CD4-positive, alpha-beta T cell (primary cell): ENCODE measurements around the gene STAT6. TPM values are rescaled to one million over a fixed set of nuclear protein-coding genes. Genes with fewer than 3 reads are reported as not detected.
A peak's percentile ranks its signal among the peaks of the same experiment; 100 is the strongest.
"Not testable (repeated sequence)": the region's sequence is repeated elsewhere in the genome, so short reads cannot be mapped to it uniquely, and the experiment has no call there.

Source experiments
- ATAC-seq: fragments of 200-7000 bp; cut with Tn5 transposase; one replicate; pipeline ENCODE4 v1.10.0; 2022; ENCODE audit warnings: mild to moderate bottlenecking; ENCODE audit not compliant: poor library complexity
- CTCF ChIA-PET: fragments of 350-600 bp; sonication (Branson Sonifier 250); formaldehyde crosslinking; loops from one replicate; lab custom pipeline; 2021; ENCODE audit warnings: antibody characterized with exemption, inconsistent platforms; lab: Charles Lee
- POLR2A ChIA-PET: fragments of 350-600 bp; sonication (Branson Sonifier 250); formaldehyde crosslinking; loops from one replicate; lab custom pipeline; 2021; ENCODE audit warnings: antibody characterized with exemption, inconsistent platforms; lab: Charles Lee
- DNase-seq, 14 experiments: peaks; one replicate each; pipeline ENCODE4 v3.0.0-alpha.2; 2013 to 2020; ENCODE audit warnings: mixed read lengths in 2 of 14
- H3K27ac ChIP-seq, 2 donors: one replicate each; pipeline versions ENCODE4 v1.5.1 to v1.7.0; 2013; ENCODE audit warnings: low read length in 2 of 2, low read depth in 1 of 2, mild to moderate bottlenecking in 1 of 2
- H3K27me3 ChIP-seq, 2 experiments: 1 replicate in 1 of 2; 2 replicates in 1 of 2; pipeline versions ENCODE4 v1.6.1 to v1.7.0; 2013; ENCODE audit warnings: low read length in 2 of 2, control low read depth in 1 of 2, mild to moderate bottlenecking in 1 of 2, moderate library complexity in 1 of 2; ENCODE audit not compliant: insufficient read depth in 2 of 2, control insufficient read depth in 1 of 2
- H3K36me3 ChIP-seq: one replicate; pipeline ENCODE4 v1.6.1; 2013; ENCODE audit warnings: low read length, control low read depth; ENCODE audit not compliant: insufficient read depth
- H3K4me1 ChIP-seq: one replicate; pipeline ENCODE4 v1.6.1; 2013; ENCODE audit warnings: low read length, control low read depth; ENCODE audit not compliant: insufficient read depth
- H3K4me3 ChIP-seq: one replicate; pipeline ENCODE4 v1.5.1; 2013; ENCODE audit warnings: mild to moderate bottlenecking, low read length, moderate library complexity
- H3K9me3 ChIP-seq, 2 experiments: 1 replicate in 1 of 2; 2 replicates in 1 of 2; pipeline versions ENCODE4 v1.6.1 to v1.7.0; 2013; ENCODE audit warnings: low read length in 2 of 2, mild to moderate bottlenecking in 2 of 2, control low read depth in 1 of 2, moderate library complexity in 1 of 2; ENCODE audit not compliant: control insufficient read depth in 1 of 2, insufficient read depth in 1 of 2
- H3K27ac Mint-ChIP-seq: one replicate; pipeline ENCODE4 v1.8.0; 2020; ENCODE audit warnings: mixed read lengths
- H3K27me3 Mint-ChIP-seq: one replicate; pipeline ENCODE4 v1.8.0; 2021; ENCODE audit warnings: mixed read lengths
- H3K36me3 Mint-ChIP-seq: one replicate; pipeline ENCODE4 v1.8.0; 2021; ENCODE audit warnings: low read depth, mixed read lengths
- H3K4me1 Mint-ChIP-seq: one replicate; pipeline ENCODE4 v1.8.0; 2021; ENCODE audit warnings: low read depth, mixed read lengths
- H3K4me3 Mint-ChIP-seq: one replicate; pipeline ENCODE4 v1.8.0; 2020; ENCODE audit warnings: mild to moderate bottlenecking, mixed read lengths
- H3K9me3 Mint-ChIP-seq: one replicate; pipeline ENCODE4 v1.8.0; 2020; ENCODE audit warnings: mixed read lengths
- CTCF ChIP-seq: fragments of 200-600 bp; IDR thresholded peaks from one replicate; pipeline ENCODE4 v1.8.0; 2022; ENCODE audit warnings: antibody characterized with exemption, mild to moderate bottlenecking
- intact Hi-C, 2 experiments: fragments of 100-400 bp; cut with DNase I in 1 of 2; cut with micrococcal nuclease in 1 of 2; formaldehyde crosslinking; loops; one replicate each; pipeline versions ENCODE4 v1.15.1 to v1.9.0; 2023 to 2025; cut with DNase I, micrococcal nuclease
- total RNA-seq, 174 experiments: library from RNA in 2 of 174; stranded (reverse) in 2 of 174; gene quantifications; one replicate each; pipeline ENCODE4 v1.2.3 and lab custom pipeline; 2021 to 2026

STAT6 gene
- total RNA-seq, 2 experiments from 2014 or later: 133 to 144 TPM

GRCh38 chr12:57058454-57058853 is 52.7 kb downstream of the STAT6 start:
- Histone ChIP-seq H3K27me3 (no peaks in the 10 kb centered on the region), H3K36me3 (peaks cover 34% of the 10 kb centered on the region), H3K4me1 (peaks cover 10% of the 10 kb centered on the region), H3K4me3 (no peak overlapping the region), H3K9me3 (no peaks in the 10 kb centered on the region), H3K27ac (no peak overlapping the region)
- CTCF ChIA-PET: interaction anchor here (1.1 to 2.0 kb wide), 3 partner anchors 11 to 31 kb away, joined by 3 to 5 read pairs (median 3); no protein-coding TSS in a partner anchor
- TF ChIP-seq CTCF: no peak
- peaks cover 15% of the 10 kb centered on the region for H3K4me1 Mint-ChIP-seq
- H3K4me3 Mint-ChIP-seq: no peak overlapping the region
- no peak for ATAC-seq
- H3K36me3 Mint-ChIP-seq: peaks cover 46% of the 10 kb centered on the region
- H3K27me3 Mint-ChIP-seq: no peaks in the 10 kb centered on the region
- no peak for DNase-seq
- intact Hi-C loops: no loop called here
- H3K27ac Mint-ChIP-seq: no peak overlapping the region
- POLR2A ChIA-PET: interaction anchor here (0.6 kb wide), 1 partner anchor 36 kb away, joined by 3 read pairs; no protein-coding TSS in a partner anchor
- no peaks in the 10 kb centered on the region for H3K9me3 Mint-ChIP-seq

GRCh38 chr12:57057067-57057751 is 54.0 kb downstream of the STAT6 start:
- Histone ChIP-seq H3K27me3 (no peaks in the 10 kb centered on the region), H3K36me3 (peaks cover 29% of the 10 kb centered on the region), H3K4me1 (peaks cover under 1% of the 10 kb centered on the region), H3K4me3 (no peak overlapping the region), H3K27ac (no peak overlapping the region), H3K9me3 (no peaks in the 10 kb centered on the region)
- DNase-seq: no peak
- H3K9me3 Mint-ChIP-seq: no peaks in the 10 kb centered on the region
- ChIA-PET CTCF (interaction anchor here (1.0 to 1.5 kb wide), 3 partner anchors 12 to 55 kb away, joined by 3 to 5 read pairs (median 3); no protein-coding TSS in a partner anchor), POLR2A (interaction anchor here (1.2 kb wide), 1 partner anchor 55 kb away, joined by 4 read pairs; the partner anchor contains the start of gene STAT6)
- H3K36me3 Mint-ChIP-seq: peaks cover 46% of the 10 kb centered on the region
- H3K4me1 Mint-ChIP-seq: peaks cover 5% of the 10 kb centered on the region
- no peak overlapping the region for H3K4me3 Mint-ChIP-seq
- intact Hi-C loops: no loop called here
- TF ChIP-seq CTCF: no peak
- no peaks in the 10 kb centered on the region for H3K27me3 Mint-ChIP-seq
- ATAC-seq: no peak
- no peak overlapping the region for H3K27ac Mint-ChIP-seq

GRCh38 chr12:57055824-57056223 is 55.3 kb downstream of the STAT6 start:
- POLR2A ChIA-PET: no interaction called here
- Mint-ChIP-seq H3K27me3 (no peaks in the 10 kb centered on the region), H3K4me1 (peaks cover 2% of the 10 kb centered on the region), H3K4me3 (no peak overlapping the region), H3K36me3 (peaks cover 44% of the 10 kb centered on the region), H3K27ac (no peak overlapping the region), H3K9me3 (no peaks in the 10 kb centered on the region)
- no peaks in the 10 kb centered on the region for H3K27me3 ChIP-seq
- no peak overlapping the region for H3K4me3 ChIP-seq
- H3K36me3 ChIP-seq: peaks cover 29% of the 10 kb centered on the region
- no peak for TF ChIP-seq CTCF
- no peaks in the 10 kb centered on the region for H3K4me1 ChIP-seq
- intact Hi-C loops: no loop called here
- CTCF ChIA-PET: interaction anchor here (0.8 kb wide), 1 partner anchor 14 kb away, joined by 3 read pairs; no protein-coding TSS in a partner anchor
- ATAC-seq (no peak), DNase-seq (peak in 2 of 14 experiments; percentile 37 to 50)
- no peak overlapping the region for H3K27ac ChIP-seq
- H3K9me3 ChIP-seq: no peaks in the 10 kb centered on the region

GRCh38 chr12:57053901-57054300 is 57.3 kb downstream of the STAT6 start:
- H3K4me1 ChIP-seq, H3K27ac ChIP-seq, CTCF ChIA-PET, H3K4me3 ChIP-seq, H3K4me3 Mint-ChIP-seq, H3K27me3 Mint-ChIP-seq, H3K27ac Mint-ChIP-seq, POLR2A ChIA-PET, H3K27me3 ChIP-seq, ATAC-seq, DNase-seq, H3K4me1 Mint-ChIP-seq, intact Hi-C loops, H3K9me3 Mint-ChIP-seq, H3K9me3 ChIP-seq: not testable (repeated sequence)
- peaks cover 14% of the 10 kb centered on the region for H3K36me3 ChIP-seq
- peaks cover 26% of the 10 kb centered on the region for H3K36me3 Mint-ChIP-seq

GRCh38 chr12:57053146-57053545 is 58.0 kb downstream of the STAT6 start:
- DNase-seq, intact Hi-C loops, H3K9me3 ChIP-seq, H3K27me3 Mint-ChIP-seq, H3K27ac ChIP-seq, ATAC-seq, CTCF ChIA-PET, H3K27me3 ChIP-seq, H3K9me3 Mint-ChIP-seq, H3K4me3 ChIP-seq, H3K4me1 Mint-ChIP-seq, H3K27ac Mint-ChIP-seq, POLR2A ChIA-PET, H3K36me3 ChIP-seq, H3K4me3 Mint-ChIP-seq, H3K4me1 ChIP-seq: not testable (repeated sequence)
- peaks cover 18% of the 10 kb centered on the region for H3K36me3 Mint-ChIP-seq
